ENCODE data around the gene SNX27.
"Not testable (repeated sequence)": the region's sequence is repeated elsewhere in the genome, so short reads cannot be mapped to it uniquely, and the experiment has no call there.

Gene SNX27

GRCh38 chr1:151729966-151730291 lies 118.1 kb downstream of the SNX27 start:
- in situ Hi-C loops (cut with HindIII; ENCODE audit: low sequenced_read_pairs): no loop called here
- no peak for TF ChIP-seq CTCF (IDR thresholded peaks at IDR 0.05; ENCODE audit: low read depth, low read length)
- DNase-seq (ENCODE audit: low read depth, low spot score): no peak
- no peak overlapping the region for H3K4me3 ChIP-seq (ENCODE audit: low read depth, low read length)

DNA sequence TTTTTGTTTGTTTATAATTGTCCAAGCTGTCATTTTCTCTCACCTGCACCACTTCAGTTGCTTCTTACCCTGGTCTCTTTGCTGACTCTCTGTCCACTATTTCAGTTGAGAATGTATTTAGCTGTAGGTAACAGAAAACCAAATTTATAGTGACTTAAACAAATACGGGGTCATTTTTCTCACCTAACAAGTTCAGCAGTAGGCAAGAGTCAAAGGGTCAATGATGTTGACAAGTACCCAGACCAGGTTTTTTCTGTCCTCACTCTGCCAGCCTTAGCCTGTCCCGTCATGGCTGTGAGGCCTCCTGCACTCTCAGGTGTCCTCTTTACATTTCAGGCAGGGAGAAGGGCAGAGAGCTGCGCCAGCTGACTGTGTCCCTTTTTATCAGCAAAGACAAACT lies 121.3 kb downstream of the SNX27 start:
- in situ Hi-C loops (cut with HindIII; ENCODE audit: low sequenced_read_pairs): no loop called here
- H3K4me3 ChIP-seq (ENCODE audit: low read depth, low read length): no peak overlapping the region
- no peak for TF ChIP-seq CTCF (IDR thresholded peaks at IDR 0.05; ENCODE audit: low read depth, low read length)
- DNase-seq (ENCODE audit: low read depth, low spot score): no peak

- DNase-seq (ENCODE audit: low read depth, low spot score); in situ Hi-C loops (cut with HindIII; ENCODE audit: low sequenced_read_pairs): not testable (repeated sequence)
Observed at GRCh38 chr1:151733995-151734394, 122.1 kb downstream of the SNX27 start.

GRCh38 chr1:151737026-151737425 lies 125.2 kb downstream of the SNX27 start:
- no peak for TF ChIP-seq CTCF (IDR thresholded peaks at IDR 0.05; ENCODE audit: low read depth, low read length)
- no peak overlapping the region for H3K4me3 ChIP-seq (ENCODE audit: low read depth, low read length)
- in situ Hi-C loops (cut with HindIII; ENCODE audit: low sequenced_read_pairs): no loop called here
- no peak for DNase-seq (ENCODE audit: low read depth, low spot score)

More at GRCh38 chr1:151733995-151734394, 122.1 kb downstream of the SNX27 start:
- H3K4me3 ChIP-seq (ENCODE audit: low read depth, low read length): not testable (repeated sequence)

DNA sequence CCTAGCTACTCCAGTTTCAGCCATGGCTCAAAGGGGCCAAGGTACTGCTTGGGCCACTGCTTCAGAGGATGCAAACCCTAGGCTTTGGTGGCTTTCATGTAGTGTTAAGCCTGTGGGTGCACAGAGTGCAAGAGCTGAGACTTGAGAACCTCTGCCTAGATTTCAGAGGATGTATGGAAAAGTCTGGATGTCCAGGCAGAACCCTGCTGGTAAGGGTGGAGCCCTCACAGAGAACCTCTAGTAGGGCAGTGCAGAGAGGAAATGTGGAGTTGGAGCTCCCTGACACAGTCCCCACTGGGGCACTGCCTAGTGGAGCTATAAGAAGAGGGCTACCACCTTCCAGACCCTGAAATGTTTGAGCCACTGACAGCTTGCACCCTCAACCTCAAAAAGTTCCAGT lies 125.6 kb downstream of the SNX27 start:
- no peak for TF ChIP-seq CTCF (IDR thresholded peaks at IDR 0.05; ENCODE audit: low read depth, low read length)
- in situ Hi-C loops (cut with HindIII; ENCODE audit: low sequenced_read_pairs): no loop called here

DNA sequence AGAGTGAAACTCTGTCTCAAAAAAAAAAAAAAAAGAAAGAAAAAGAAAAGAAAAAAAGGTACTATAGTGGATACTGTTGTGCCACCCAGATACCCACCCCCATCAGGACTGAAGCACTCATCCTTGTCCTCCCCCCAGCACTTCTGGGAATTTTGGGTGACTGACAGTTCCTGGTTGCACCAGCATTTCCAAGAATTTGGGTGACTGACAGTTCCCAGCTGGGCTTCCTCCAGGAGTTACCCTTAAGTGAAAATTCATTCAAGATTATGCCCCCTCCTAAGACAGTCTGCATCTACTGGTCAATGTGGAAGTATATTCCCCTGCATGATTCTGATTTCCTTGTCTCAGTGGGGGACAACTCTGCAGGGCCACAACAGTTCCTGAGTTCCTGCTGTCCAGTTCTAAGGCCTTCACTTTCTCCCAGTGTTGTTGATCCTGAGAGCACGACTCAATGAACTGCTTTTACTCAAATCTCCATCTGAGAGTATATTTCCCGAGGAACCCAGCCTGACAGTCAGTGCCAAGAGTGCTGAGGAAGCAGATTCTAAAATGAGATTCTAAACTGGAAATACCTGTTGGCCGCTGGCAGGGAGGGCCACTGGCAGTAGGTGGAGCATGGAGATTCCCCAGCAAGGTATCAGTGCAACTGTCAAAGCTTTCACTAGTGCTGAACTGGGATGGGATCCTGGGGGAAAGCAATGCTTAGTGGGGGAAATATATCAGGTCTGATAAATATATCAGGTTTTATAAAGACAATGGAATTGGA lies 127.9 kb downstream of the SNX27 start:
- in situ Hi-C loops (cut with HindIII; ENCODE audit: low sequenced_read_pairs): no loop called here
- DNase-seq (ENCODE audit: low read depth, low spot score): no peak
- no peak overlapping the region for H3K4me3 ChIP-seq (ENCODE audit: low read depth, low read length)
- TF ChIP-seq CTCF (IDR thresholded peaks at IDR 0.05; ENCODE audit: low read depth, low read length): no peak

More for the DNA sequence above, 125.6 kb downstream of the SNX27 start:
- no peak for DNase-seq (ENCODE audit: low read depth, low spot score)
- H3K4me3 ChIP-seq (ENCODE audit: low read depth, low read length): no peak overlapping the region

- in situ Hi-C loops (cut with HindIII; ENCODE audit: low sequenced_read_pairs): no loop called here
- TF ChIP-seq CTCF (IDR thresholded peaks at IDR 0.05; ENCODE audit: low read depth, low read length): no peak
- no peak for DNase-seq (ENCODE audit: low read depth, low spot score)
- no peak overlapping the region for H3K4me3 ChIP-seq (ENCODE audit: low read depth, low read length)
Observed at GRCh38 chr1:151741516-151741915, 129.7 kb downstream of the SNX27 start.

Data from astrocyte of the spinal cord (primary cell).